ENCODE data around the gene KCNQ1. TPM values are rescaled to one million over a fixed set of nuclear protein-coding genes. Genes with fewer than 3 reads are reported as not detected.

The KCNQ1 gene
- total and polyA plus RNA-seq, 2 experiments from 2014 or later = 0.45 to 0.87 TPM

DNA sequence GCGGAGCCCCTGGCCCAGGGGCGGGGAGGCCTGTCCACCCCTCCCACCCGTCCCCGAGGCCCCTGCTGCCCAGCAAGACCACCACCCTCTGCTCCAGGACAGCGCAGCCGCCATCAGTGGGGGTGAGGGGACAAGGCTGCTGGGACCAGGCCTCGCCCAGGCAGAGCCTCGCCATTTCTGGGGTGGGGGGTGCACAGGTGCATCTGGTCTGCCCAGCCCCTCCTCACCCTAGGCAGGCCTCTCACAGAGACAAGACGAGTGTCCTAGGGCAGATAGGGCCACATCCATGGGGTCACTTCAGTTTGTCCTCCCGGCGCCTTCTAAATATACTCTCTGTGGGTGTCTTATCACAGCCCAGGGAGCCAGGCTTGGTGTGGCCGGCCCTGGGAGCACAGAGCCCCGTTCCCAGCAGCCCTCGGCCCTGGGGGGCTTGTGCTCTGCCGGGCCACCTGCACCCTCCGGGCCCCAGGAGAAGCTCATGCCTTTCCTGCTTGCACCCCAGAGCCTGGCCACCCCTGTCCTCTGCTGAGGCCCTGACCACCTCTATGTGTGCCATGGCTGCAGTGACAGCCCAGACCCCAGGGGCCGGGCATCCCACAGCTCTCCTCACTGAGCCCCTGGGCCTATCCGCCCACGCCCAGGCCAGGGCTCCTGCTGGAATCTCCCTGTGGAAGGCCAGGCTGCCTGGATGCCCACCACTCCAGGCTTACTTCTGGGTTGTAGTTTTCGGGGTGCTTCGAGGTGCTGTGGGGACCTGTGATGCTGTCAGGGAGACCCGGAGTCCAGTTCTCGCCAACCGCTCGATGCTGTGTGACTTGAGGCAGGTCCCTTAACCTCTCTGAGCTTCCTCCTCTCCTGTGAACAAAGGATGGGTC, 70.8 kb downstream of the KCNQ1 start (continued):
- no peak for TF ChIP-seq JUNB (IDR thresholded peaks at IDR 0.05; ENCODE audit: unreplicated experiment)
- TF ChIP-seq ZNF331 (CRISPR knock-in tag; IDR thresholded peaks at IDR 0.05; ENCODE audit: low read depth) = no peak
- TF ChIP-seq EZH2 (IDR thresholded peaks at IDR 0.05; ENCODE audit: low read depth, unreplicated experiment) = no peak
- no peak for TF ChIP-seq NANOG (IDR thresholded peaks at IDR 0.05; ENCODE audit: borderline replicate concordance)
- TF ChIP-seq, protein P1, sequence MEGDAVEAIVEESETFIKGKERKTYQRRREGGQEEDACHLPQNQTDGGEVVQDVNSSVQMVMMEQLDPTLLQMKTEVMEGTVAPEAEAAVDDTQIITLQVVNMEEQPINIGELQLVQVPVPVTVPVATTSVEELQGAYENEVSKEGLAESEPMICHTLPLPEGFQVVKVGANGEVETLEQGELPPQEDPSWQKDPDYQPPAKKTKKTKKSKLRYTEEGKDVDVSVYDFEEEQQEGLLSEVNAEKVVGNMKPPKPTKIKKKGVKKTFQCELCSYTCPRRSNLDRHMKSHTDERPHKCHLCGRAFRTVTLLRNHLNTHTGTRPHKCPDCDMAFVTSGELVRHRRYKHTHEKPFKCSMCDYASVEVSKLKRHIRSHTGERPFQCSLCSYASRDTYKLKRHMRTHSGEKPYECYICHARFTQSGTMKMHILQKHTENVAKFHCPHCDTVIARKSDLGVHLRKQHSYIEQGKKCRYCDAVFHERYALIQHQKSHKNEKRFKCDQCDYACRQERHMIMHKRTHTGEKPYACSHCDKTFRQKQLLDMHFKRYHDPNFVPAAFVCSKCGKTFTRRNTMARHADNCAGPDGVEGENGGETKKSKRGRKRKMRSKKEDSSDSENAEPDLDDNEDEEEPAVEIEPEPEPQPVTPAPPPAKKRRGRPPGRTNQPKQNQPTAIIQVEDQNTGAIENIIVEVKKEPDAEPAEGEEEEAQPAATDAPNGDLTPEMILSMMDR (conservative IDR thresholded peaks at IDR 0.05; ENCODE audit: low read depth in 2 of 2) = no peak
- no peak for TF ChIP-seq POLR2AphosphoS5 (IDR thresholded peaks at IDR 0.05; ENCODE audit: low read depth)
- TF ChIP-seq EZH2phosphoT487 (IDR thresholded peaks at IDR 0.05; ENCODE audit: unreplicated experiment) = no peak
- no peak for TF ChIP-seq ZNF114 (CRISPR knock-in tag; IDR thresholded peaks at IDR 0.05)

DNA sequence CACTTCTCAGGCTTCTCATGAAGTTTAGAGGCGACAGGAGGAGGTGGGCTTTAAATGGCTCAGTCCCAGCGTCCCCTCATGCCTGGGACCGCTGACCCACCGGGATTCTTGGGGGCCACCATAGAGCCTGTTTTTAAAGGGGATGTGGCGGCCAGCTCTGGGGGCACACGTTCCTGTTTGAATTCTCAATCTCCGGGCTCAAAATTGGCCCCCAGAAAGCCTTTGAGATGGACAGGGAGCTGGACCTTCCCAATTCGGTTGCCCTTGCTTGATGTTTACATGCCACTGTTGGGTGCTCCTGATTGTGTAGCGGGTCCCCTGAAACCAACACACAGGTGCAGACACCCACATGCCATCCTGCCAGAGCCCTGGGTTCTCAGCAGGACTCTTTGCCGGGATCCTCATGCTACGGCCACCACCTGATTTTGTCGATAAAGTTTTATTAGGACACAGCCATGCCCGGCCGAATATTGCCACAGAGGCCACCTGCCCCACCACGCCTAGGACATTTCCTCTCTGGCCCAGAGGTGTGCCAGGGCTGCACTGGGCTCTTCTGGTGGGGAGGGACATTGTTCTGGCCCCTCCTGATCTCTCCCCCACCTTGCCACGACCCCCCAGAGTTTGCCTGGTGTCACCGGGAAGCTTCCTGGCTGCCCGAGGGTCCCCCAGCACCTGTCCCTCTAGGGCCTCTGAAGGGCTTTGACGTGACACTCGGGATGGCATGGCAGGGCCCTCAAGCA, 71.6 kb downstream of the KCNQ1 start:
- no peak for ATAC-seq

More for the DNA sequence above, 71.6 kb downstream of the KCNQ1 start:
- TF ChIP-seq, protein P1 (conservative IDR thresholded peaks at IDR 0.05; ENCODE audit: low read depth in 2 of 2) = no peak
- TF ChIP-seq CREB1 (CRISPR knock-in tag; IDR thresholded peaks at IDR 0.05; ENCODE audit: low read depth) (no peak), POLR2AphosphoS5 (IDR thresholded peaks at IDR 0.05; ENCODE audit: low read depth) (no peak)
- H3K27ac ChIP-seq (ENCODE audit: low read depth) = no peak overlapping the region
- DNase-seq (ENCODE audit: low spot score) = no peak
- no peak overlapping the region for H3K4me3 ChIP-seq
- Mint-ChIP-seq H3K36me3 (ENCODE audit: low read depth) (no peaks in the 10 kb centered on the region), H3K4me1 (no peaks in the 10 kb centered on the region), H3K27ac (no peak overlapping the region), H3K9me3 (no peaks in the 10 kb centered on the region), H3K27me3 (ENCODE audit: insufficient read depth, low read depth, poor library complexity) (peaks cover 40% of the 10 kb centered on the region), H3K4me3 (no peak overlapping the region)
- H3K36me3 ChIP-seq (ENCODE audit: insufficient read depth) = no peaks in the 10 kb centered on the region
- no peak overlapping the region for H2AFZ ChIP-seq
- H3F3A ChIP-seq (replicated peaks; ENCODE audit: low read depth) = no peaks in the 10 kb centered on the region
- no peaks in the 10 kb centered on the region for H3K4me1 ChIP-seq (ENCODE audit: insufficient read depth)
- no peaks in the 10 kb centered on the region for H3K9me2 ChIP-seq (ENCODE audit: insufficient read depth)
- no peaks in the 10 kb centered on the region for H3K79me2 ChIP-seq (replicated peaks; ENCODE audit: insufficient read depth)
- no peak overlapping the region for H3K4me2 ChIP-seq
- H3K27me3 ChIP-seq (ENCODE audit: insufficient read depth) = no peaks in the 10 kb centered on the region
- H4K20me1 ChIP-seq (replicated peaks; ENCODE audit: insufficient read depth) = no peaks in the 10 kb centered on the region

Measured in GM23338 (cell line).